Right lung (tissue), 5 donors: ENCODE results near the gene MFSD6. TPM values are rescaled to one million over a fixed set of nuclear protein-coding genes. Genes with fewer than 3 reads are reported as not detected.
"Not testable (repeated sequence)": the region's sequence is repeated elsewhere in the genome, so short reads cannot be mapped to it uniquely, and the experiment has no call there.

Experiments
- DNase-seq, 2 donors: peaks; one replicate each; pipeline ENCODE4 v3.0.0-alpha.2; 2013
- polyA plus RNA-seq, 5 donors: library from polyadenylated mRNA; unstranded; fragments of 120-200 nt; gene quantifications; one replicate each; pipeline versions ENCODE4 v1.2.1 to v1.2.3, GENCODE V29; 2013; ENCODE audit warnings: inconsistent platforms in 1 of 5, low replicate concordance in 1 of 5; ENCODE audit not compliant: insufficient read length in 5 of 5, insufficient read depth in 1 of 5

The MFSD6 gene
- polyA plus RNA-seq, 5 donors = 18.2 to 25.6 (median 23.4) TPM

- DNase-seq = no peak
Measured at GRCh38 chr2:190402986-190403603, 5.1 kb upstream of the MFSD6 start.

- no peak for DNase-seq
Measured at GRCh38 chr2:190404487-190404886, 3.7 kb upstream of the MFSD6 start.

GRCh38 chr2:190405070-190405469 is 3.1 kb upstream of the MFSD6 start:
- no peak for DNase-seq

- DNase-seq = no peak
Measured at GRCh38 chr2:190405995-190406394, 2.2 kb upstream of the MFSD6 start.

- DNase-seq = no peak
Measured at GRCh38 chr2:190406805-190407204, 1.4 kb upstream of the MFSD6 start.

- DNase-seq = peak in 1 of 2 donors; percentile 10
Measured at GRCh38 chr2:190407246-190407661, 901 bp upstream of the MFSD6 start.

GRCh38 chr2:190408538-190409271 is 550 bp downstream of the MFSD6 start:
- DNase-seq = peak; percentile 40 to 58

GRCh38 chr2:190409616-190410015 is 1.5 kb downstream of the MFSD6 start:
- no peak for DNase-seq

- DNase-seq = no peak
Measured at GRCh38 chr2:190410166-190410565, 2.0 kb downstream of the MFSD6 start.

- DNase-seq = no peak
Measured at GRCh38 chr2:190412966-190413365, 4.8 kb downstream of the MFSD6 start.

- DNase-seq = no peak
Measured at GRCh38 chr2:190413421-190413820, 5.3 kb downstream of the MFSD6 start.

GRCh38 chr2:190415251-190415650 is 7.1 kb downstream of the MFSD6 start:
- DNase-seq = no peak

- DNase-seq = no peak
Measured at GRCh38 chr2:190415794-190416775, 7.9 kb downstream of the MFSD6 start.

GRCh38 chr2:190417045-190417842 is 9.1 kb downstream of the MFSD6 start:
- no peak for DNase-seq

- DNase-seq = no peak
Measured at GRCh38 chr2:190418727-190419126, 10.6 kb downstream of the MFSD6 start.

GRCh38 chr2:190420801-190421200 is 12.6 kb downstream of the MFSD6 start:
- no peak for DNase-seq

GRCh38 chr2:190425221-190425866 is 17.2 kb downstream of the MFSD6 start:
- DNase-seq = no peak

- no peak for DNase-seq
Measured at GRCh38 chr2:190425883-190426658, 17.9 kb downstream of the MFSD6 start.

- not testable (repeated sequence) for DNase-seq
Measured at GRCh38 chr2:190430866-190431265, 22.7 kb downstream of the MFSD6 start.

- no peak for DNase-seq
Measured at GRCh38 chr2:190431907-190432306, 23.8 kb downstream of the MFSD6 start.
